NCI-H526 treated with DMSO at 0.1 percent for 48 hours (cell line): ENCODE measurements around the gene MLXIPL.
A peak's percentile ranks its signal among the peaks of the same experiment; 100 is the strongest.
"Not testable (repeated sequence)": the region's sequence is repeated elsewhere in the genome, so short reads cannot be mapped to it uniquely, and the experiment has no call there.

ENCODE experiments used
- DNase-seq: peaks from one replicate; lab custom pipeline; 2025; lab: John Stamatoyannopoulos, UW

Gene MLXIPL, protein sequence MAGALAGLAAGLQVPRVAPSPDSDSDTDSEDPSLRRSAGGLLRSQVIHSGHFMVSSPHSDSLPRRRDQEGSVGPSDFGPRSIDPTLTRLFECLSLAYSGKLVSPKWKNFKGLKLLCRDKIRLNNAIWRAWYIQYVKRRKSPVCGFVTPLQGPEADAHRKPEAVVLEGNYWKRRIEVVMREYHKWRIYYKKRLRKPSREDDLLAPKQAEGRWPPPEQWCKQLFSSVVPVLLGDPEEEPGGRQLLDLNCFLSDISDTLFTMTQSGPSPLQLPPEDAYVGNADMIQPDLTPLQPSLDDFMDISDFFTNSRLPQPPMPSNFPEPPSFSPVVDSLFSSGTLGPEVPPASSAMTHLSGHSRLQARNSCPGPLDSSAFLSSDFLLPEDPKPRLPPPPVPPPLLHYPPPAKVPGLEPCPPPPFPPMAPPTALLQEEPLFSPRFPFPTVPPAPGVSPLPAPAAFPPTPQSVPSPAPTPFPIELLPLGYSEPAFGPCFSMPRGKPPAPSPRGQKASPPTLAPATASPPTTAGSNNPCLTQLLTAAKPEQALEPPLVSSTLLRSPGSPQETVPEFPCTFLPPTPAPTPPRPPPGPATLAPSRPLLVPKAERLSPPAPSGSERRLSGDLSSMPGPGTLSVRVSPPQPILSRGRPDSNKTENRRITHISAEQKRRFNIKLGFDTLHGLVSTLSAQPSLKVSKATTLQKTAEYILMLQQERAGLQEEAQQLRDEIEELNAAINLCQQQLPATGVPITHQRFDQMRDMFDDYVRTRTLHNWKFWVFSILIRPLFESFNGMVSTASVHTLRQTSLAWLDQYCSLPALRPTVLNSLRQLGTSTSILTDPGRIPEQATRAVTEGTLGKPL

DNA sequence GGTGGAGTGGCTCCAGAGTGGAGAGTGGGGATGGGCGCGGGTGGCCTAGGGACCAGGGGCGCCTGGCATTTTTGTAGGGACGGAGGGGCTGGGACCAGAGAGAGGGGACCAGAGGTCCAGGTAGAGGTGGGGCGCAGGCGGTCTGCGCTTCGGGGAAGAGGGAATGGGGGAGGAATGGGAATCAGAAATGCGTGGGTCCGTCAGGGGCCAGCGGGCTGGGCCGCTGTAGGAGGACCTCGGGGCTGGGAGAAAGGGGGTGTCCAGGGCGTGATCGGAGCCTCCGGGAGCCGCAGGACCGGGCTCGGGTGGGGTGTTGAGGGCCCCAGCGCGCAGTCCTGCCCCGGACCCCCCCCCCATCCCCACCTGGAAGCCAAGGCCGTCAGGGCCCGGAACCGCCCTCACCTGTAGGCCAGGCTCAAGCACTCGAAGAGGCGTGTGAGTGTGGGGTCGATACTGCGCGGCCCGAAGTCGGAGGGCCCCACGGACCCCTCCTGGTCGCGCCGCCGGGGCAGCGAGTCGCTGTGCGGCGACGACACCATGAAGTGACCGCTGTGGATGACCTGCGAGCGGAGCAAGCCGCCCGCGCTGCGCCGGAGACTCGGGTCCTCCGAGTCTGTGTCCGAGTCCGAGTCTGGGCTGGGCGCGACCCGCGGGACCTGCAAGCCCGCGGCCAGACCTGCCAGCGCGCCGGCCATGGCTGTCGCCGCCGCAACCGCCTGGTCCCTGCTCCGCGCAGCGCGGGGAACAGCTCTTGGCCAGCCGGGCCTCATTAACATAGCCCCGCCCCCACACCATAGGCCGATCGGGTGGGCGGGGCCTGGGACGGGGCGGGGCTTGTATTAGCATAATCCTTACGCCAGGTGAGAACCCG lies at the start of gene MLXIPL:
MLXIPL (minus strand) TSS at position 725 of the 871 bp plus-strand sequence; CDS start at position 695, 30 bp downstream.
- DNase-seq = peak; percentile 67

DNA sequence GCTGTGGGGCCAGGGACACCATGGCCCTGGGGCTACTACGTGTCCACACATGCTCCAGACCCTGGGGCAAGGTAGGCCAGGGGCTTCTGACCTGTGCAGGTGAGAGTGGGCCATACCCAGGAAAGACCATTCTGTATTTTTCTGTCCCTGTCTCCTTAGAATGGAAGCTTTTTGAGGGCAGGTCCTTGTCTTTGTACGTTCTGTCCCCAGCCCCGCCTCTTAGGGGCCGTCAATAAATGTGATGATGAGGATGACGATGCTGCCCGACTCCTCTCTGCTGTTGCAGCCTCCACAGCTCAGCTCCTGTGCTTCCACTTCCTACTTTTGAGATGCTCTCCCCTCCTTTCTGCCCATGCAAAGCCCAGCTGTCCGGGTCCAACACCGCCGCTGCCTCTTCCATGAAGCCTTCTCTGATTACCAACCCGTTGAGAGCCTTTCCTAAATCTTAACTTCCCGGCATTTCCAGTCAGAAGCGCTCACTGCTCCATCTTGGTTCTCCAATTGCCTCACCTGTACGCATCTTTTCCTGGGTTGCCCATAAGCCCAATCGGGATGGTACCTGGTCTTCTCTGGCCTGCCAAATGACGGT lies 47.6 kb upstream of the MLXIPL start:
- no peak for DNase-seq

DNA sequence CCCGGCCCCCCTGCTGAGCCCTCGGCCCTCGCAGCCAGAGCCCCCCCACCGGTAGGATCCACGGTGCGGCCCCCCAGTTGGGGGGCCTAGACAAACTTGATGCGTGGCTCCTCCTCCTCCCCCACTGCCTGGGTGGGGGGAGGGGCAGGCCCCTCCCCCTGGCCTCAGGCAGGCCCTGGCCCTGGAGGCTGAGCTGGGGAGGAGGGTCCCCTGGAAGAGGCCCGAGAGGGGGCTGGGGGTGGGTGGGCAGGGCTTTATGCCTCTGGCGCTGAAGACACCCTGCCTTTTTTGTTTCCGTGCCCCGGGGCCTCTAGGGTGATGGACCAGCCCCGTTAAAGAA lies 47.0 kb upstream of the MLXIPL start:
- no peak for DNase-seq

DNA sequence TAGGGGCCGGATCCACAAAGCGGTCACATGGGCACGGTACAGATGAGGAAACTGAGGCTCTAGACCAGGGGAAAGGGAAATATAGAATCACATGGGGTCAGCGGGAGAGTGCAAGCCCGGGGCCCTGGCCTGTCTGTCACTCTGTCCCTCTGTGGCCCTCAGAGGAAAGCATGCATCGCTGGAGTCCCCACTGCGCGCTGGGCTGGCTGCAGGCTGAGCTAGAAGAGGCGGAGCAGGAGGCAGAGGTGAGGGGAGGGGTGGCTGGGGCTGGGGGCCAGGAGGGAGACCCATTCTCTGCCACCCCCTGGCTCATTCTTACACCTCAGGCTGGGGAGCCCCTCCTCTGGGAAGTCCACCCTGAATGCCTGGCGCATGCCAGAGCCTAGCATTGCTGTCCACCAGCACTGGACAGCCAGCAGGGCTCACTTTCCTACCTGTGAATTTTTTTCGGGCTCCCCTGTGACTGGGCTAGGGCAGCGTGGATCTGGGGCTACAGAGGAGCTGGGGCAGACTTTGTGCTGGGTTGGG lies 45.6 kb upstream of the MLXIPL start:
- no peak for DNase-seq

DNA sequence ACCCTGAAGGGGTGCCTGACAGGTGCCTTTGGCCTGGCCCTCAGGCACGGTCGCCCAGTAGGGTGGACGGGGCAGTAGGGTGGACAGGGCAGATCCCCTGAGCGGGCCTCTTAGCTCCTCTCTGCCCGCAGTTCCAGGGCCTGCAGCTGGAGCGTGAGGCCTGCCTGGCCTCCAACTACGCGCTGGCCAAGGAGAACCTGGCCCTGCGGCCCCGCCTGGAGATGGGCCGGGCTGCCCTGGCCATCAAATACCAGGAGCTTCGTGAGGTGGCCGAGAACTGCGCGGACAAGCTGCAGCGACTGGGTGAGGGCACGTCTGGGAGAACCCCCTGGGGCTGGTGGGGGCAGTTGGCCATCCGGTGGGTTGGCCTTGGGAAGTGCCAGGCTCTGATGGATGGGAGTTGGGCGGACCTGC lies 45.0 kb upstream of the MLXIPL start:
- no peak for DNase-seq

DNA sequence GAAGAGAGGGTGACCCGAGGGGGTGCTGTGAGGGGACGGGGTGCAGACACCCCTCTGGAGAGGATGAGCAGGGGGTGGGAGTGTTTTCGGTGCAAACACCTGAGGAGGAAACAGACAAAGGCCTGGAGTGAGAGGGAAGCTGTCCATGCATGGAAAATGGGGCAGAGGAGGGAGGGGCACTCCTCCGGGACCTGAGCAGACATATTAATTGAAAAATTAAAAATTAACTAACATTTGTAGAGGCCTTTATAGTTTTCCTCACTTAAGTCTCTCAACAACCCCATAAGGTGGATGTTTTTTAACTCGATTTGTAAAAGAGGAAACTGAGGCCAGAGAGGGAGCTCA lies 44.5 kb upstream of the MLXIPL start:
- peak; percentile 22 for DNase-seq

DNA sequence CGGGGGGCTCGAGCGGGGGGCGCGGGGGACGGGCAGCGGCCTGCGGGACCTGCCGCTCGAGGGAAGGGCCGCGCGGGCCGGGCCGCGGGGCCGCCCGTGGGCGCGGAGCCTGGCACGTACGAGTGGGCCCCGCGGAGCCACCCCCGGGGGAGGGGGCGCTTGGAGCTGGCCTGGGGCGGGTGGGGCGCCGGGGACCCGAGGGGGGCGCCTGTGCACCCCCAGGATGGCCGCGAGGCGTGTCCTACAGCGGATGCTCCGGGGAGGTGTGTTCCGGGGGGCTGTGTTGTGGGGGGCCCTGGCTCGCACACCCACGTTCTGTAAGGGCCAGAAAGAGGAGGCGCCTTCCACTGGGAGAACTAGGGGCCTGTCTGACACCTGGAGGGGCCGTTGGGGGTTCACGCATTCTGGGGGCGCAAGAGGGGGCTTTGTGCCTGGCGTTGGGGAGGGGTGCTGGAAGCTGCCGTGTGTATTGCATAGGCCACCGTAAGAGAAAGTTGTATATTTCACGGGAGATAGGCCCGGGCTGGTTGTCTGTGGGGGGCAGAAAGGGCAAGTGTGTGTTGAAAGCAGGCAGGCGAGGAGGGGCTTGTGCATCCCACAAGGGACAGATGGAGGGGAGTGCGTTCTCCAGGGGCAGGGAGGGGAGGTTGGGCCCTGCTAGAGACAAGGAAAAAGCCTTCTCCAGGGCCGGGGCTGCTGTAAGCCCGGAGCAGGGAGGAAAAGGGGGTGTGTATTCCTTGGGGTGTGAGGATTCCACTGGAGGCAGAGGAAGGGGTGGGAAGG lies 44.0 kb upstream of the MLXIPL start:
- DNase-seq = peak; percentile 27

DNA sequence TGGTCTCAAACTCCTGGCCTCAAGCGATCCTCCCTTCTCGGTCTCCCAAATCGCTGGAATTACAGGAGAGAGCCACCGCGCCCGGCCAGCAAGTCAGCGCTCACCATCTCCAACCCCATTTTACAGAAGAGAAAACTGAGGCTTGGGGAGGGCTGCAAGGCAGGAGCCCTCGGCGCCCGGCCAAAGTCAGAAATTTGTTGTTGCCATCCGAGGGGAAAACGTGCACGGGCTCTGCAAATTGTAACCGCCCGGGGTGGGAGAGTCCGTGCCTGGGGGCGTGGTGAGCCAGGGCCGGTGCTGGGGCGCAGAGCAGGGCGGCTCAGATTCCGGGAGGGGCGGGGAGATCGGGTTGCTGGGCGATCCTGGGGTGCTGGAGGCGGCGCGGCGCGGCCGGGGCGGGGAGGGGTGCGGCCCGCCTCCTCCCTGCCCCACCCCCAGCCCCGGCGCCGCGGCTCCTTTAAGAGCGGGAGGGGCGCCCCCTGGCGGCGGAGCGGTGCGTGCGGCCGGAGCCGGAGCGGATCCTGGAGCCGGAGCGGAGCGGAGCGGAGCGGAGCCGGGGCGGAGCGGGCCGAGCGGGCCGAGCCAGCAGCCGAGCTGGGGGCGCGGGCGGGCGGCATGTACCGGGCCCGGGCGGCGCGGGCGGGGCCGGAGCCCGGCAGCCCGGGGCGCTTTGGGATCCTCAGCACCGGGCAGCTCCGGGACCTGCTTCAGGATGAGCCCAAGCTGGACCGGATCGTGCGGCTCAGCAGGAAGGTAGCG lies 43.2 kb upstream of the MLXIPL start, which contains the start of gene VPS37D:
VPS37D (plus strand) TSS at position 488 of the 759 bp plus-strand sequence; CDS start at position 616, 128 bp downstream.
- peak; percentile 60 for DNase-seq

DNA sequence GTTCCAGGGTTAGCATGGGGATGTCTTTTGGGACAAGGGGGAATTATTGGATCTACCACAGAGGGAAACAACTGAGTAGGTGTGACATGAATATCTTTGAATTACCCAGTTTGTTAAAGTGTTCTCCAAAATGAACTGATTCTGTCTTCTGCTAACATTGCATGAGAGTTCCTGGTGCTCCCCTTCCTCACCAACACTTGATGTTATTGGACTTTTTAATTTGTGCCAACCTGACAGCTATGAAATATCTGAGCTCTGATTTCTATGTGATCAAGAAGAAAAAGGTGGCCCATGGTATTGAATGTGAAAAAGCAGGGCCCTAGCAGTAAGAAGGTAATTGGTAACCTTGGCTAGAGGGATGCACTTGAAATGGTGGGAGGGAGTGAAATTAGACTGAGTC lies 38.7 kb upstream of the MLXIPL start:
- DNase-seq = no peak

DNA sequence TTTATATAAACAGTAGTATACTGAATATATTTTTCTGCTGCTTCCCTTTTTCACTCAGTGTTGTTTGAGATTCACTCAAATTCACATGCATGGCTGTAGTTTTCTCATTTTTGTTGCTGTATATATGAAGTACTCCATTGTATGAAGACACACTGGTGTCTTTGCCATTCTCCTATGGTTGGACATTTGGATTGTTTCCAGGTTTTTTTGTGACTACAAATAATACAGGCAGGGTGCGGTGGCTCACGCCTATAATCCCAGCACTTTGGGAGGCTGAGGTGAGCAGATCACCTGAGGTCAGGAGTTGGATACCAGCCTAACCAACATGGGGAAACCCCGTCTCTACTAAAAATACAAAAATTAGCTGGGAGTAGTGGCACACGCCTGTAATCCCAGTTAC lies 36.3 kb upstream of the MLXIPL start:
- DNase-seq = not testable (repeated sequence)

DNA sequence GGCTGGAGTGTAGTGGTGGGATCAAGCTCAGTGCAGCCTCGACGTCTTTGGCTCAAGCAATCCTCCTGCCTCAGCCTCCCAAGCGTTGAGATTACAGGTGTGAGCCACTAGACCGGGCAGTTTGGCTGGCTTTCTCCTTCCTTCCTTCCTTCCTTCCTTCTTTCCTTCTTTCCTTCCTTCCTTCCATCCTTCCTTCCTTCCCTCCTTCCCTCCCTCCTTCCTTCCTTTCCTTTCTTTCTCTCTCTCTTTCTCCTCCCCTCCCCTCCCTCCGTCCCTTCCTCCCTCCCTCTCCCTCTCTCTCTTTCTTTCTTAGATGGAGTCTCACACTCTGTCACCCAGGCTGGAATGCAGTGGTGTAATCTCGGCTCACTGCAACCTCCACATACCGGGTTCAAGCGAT lies 35.7 kb upstream of the MLXIPL start:
- no peak for DNase-seq

DNA sequence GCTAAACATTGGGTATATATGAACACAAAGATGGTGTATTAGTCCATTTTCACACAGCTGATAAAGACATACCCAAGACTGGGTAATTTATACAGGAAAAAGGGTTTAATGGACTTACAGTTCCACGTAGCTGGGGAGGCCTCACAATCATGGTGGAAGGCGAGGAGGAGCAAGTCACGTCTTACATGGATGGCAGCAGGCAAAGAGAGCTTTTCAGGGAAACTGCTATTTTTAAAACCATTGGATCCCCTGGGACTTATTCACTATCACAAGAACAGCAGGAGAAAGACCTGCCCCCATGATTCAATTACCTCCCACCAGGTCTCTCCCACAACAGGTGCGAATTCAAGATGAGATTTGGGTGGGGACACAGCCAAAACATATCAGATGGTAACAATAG lies 31.0 kb upstream of the MLXIPL start:
- not testable (repeated sequence) for DNase-seq

DNA sequence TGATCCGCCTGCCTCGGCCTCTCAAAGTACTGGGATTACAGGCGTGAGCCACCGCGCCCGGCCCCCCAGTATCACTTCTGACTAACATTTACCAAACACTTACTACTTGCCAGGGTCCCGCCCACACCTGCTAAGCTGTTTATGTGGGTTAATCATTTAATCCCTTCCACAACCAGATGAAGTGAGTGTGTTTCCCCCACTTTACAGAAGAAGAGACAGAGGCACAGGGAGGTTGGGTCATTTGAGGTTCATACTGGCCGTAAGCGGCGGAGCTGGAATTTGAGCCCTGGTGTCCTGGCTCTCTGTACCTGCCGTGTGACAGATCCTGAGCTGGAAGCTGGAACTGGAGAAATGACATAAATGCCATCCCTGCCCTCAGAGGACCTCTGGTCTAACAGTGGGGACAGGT lies 28.2 kb upstream of the MLXIPL start:
- DNase-seq = no peak

DNA sequence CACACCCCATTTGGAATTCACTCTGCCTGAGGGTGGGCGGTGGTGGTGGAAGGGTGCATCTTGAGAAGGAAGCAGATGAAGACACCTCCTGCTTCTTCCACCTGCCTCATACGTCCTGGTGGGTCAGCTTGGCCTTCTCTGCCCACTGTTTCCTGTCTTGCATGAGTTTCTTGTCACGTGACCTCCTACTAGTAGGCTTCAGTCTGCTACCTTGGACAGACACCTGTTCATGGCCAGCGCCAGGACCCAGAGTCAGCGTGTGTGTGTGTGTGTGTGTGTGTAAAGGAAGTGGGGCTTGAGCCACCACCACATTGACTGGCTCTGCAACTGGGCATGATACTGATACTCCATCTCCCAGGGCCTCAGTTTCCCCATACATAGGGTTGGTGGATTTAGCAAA lies 26.2 kb upstream of the MLXIPL start:
- no peak for DNase-seq

DNA sequence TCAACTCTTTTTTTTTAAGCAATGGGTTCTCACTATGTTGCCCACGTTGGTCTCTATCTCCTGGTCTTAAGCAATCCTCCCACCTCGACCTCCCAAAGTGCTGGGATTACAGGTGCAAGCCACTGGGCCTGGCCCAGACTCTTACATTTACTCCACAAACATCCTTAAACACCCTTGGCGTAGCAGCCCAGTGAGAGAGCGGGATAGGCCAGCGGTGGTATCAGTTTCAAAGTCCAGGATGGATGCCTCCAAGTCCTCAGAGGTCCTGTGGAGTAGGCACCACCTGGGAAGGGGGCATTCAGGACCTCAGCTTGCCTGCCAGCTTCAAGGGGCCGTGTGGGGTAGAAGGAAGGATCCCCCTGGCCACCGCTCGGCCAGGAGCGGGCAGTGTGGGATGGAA lies 25.3 kb upstream of the MLXIPL start:
- DNase-seq = no peak

DNA sequence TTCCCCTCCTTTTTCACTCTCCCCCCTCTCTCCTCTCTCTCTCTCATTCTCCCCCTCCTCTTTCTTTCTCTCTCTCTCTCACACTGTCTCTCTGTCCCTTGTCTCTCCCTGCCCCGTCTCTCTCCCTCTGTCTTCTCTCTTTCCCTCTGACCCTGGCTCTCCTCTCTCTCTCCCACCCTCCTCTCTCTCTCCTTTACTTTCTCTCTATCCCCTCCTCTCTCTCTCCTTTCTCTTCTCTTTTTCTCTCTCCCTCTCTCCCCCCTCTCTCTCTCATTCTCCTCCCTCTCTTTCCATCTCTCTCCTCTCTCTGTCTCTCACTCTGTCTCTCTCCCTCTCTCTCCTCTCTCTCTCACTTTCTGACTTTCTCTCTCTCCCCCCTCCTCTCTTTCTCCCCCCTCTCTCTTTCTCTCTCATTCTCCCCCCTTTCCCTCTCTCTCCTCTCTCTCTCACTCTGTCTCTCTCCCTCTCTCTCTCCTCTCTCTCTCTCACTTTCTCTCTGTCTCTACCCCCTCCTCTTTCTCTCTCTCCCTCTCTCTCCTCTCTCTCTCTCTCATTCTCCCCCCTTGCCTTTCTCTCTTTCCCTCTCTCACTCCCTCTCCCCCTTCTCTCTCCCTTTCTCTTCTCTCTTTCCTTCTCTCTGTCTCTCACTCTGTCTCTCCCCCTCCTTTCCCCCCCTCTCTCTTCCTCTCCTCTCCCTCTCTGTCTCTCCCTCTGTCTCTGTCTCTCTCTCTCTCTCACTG lies 24.4 kb upstream of the MLXIPL start:
- DNase-seq = no peak

DNA sequence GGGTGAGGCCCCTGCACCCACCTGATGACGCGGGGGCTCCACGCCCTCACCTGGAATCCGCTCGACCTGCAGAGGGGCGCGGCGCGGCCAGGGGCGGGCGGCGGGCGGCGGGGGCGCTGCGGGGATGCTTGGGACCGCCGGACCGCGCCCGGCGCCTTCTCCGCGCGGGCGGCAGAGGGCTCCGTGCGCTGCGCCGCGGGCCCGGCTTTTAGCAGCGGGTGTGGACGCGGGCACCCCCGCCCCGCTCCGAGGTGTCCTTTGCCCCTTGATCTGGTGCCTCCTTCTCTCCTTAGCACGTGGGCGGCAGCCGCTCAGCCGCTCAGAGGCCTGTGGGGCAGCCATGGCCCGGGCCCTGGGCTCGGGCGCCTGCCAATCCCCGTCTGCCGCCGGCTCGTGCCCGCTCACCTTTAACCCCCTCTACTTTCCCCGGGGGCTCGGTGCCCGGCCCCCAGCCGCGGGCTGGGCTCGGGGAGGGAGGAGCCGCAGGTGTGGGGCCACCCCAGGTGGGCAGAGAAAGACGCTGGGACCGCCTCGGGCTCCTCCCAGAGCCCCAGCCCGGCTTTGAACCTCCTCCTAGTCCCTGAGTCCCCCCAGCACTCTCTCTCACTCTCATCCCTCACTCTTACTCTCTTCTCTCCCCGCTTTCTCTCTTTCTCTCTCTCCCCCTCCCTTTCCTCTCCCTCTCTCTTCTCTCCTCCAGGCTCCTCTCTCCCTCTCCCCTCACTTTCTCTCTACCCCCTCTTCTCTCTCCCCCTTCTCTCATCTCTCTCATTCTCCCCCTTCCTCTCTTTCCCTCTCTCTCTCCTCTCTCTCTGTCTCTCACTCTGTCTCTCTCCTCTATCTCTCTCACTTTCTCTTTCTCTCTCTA lies 23.6 kb upstream of the MLXIPL start:
- no peak for DNase-seq
